GM13977 (cell line): ENCODE measurements around the gene ARID1A.

Source experiments
- DNase-seq: peaks from one replicate; pipeline ENCODE4 v3.0.0; 2012; ENCODE audit warnings: low spot score
- in situ Hi-C: fragments of 300-500 bp; cut with MboI; formaldehyde crosslinking; loops from one replicate; pipeline ENCODE4 v1.12.0; 2022; ENCODE audit warnings: low sequenced_read_pairs, low pct_unique_long_range_greater_than_20kb, mixed read lengths, inconsistent platforms; ENCODE audit not compliant: unreplicated experiment
- TF ChIP-seq, protein P1 (sequence below): IDR thresholded peaks from 2 replicates; pipeline ENCODE4 v1.5.1; 2012; ENCODE audit warnings: mild to moderate bottlenecking, control low read depth; ENCODE audit not compliant: insufficient read depth; ENCODE audit errors: extremely low read depth, missing control alignments

The ARID1A gene

GRCh38 chr1:26693599-26694572 lies 1.9 kb upstream of the ARID1A start:
- DNase-seq = no peak
- in situ Hi-C loops = no loop called here
- TF ChIP-seq, protein P1, sequence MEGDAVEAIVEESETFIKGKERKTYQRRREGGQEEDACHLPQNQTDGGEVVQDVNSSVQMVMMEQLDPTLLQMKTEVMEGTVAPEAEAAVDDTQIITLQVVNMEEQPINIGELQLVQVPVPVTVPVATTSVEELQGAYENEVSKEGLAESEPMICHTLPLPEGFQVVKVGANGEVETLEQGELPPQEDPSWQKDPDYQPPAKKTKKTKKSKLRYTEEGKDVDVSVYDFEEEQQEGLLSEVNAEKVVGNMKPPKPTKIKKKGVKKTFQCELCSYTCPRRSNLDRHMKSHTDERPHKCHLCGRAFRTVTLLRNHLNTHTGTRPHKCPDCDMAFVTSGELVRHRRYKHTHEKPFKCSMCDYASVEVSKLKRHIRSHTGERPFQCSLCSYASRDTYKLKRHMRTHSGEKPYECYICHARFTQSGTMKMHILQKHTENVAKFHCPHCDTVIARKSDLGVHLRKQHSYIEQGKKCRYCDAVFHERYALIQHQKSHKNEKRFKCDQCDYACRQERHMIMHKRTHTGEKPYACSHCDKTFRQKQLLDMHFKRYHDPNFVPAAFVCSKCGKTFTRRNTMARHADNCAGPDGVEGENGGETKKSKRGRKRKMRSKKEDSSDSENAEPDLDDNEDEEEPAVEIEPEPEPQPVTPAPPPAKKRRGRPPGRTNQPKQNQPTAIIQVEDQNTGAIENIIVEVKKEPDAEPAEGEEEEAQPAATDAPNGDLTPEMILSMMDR = no peak

DNA sequence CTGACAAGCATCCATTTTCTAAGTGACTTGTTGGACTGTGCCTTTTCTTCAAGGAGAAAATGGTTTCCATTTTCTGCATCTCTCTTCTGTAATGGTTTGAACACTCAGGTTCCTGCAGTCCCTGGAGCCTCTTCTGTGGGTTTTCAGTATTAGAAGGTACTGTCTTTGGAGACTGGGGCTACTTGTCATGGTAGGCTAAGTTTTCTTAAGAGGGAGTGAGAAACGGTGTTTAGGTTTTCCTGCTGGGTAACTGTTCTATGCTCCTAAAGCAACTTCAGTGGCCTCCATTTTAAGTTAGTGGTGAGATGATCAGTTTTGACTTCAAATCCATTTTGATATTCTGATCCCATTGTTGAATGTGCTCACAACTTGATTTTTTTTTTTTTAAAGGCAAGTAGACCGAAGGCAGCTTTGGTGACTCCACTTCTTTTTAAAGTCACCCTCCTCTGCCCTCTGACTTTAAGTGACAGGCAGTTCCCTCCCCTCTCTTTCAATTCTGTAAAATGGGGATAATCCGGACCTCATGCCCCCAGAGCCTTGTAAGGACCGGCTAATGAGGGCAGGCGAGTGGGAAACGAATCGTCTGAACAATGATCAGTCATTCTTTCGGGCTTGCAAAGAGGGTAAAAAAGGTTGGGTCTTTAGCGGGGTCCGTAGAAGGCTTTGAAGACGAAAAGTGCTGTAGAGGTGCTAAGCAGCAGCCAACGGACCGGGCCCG lies 1.0 kb upstream of the ARID1A start:
- DNase-seq = peak; percentile 43
- in situ Hi-C loops = no loop called here

DNA sequence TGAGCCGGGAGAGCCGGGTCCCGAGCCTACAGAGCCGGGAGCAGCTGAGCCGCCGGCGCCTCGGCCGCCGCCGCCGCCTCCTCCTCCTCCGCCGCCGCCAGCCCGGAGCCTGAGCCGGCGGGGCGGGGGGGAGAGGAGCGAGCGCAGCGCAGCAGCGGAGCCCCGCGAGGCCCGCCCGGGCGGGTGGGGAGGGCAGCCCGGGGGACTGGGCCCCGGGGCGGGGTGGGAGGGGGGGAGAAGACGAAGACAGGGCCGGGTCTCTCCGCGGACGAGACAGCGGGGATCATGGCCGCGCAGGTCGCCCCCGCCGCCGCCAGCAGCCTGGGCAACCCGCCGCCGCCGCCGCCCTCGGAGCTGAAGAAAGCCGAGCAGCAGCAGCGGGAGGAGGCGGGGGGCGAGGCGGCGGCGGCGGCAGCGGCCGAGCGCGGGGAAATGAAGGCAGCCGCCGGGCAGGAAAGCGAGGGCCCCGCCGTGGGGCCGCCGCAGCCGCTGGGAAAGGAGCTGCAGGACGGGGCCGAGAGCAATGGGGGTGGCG lies 371 bp downstream of the ARID1A start:
- DNase-seq = peak; percentile 48
- TF ChIP-seq, protein P1 = no peak
- in situ Hi-C loops = no loop called here

More for the DNA sequence above, 1.0 kb upstream of the ARID1A start:
- TF ChIP-seq, protein P1 = no peak

DNA sequence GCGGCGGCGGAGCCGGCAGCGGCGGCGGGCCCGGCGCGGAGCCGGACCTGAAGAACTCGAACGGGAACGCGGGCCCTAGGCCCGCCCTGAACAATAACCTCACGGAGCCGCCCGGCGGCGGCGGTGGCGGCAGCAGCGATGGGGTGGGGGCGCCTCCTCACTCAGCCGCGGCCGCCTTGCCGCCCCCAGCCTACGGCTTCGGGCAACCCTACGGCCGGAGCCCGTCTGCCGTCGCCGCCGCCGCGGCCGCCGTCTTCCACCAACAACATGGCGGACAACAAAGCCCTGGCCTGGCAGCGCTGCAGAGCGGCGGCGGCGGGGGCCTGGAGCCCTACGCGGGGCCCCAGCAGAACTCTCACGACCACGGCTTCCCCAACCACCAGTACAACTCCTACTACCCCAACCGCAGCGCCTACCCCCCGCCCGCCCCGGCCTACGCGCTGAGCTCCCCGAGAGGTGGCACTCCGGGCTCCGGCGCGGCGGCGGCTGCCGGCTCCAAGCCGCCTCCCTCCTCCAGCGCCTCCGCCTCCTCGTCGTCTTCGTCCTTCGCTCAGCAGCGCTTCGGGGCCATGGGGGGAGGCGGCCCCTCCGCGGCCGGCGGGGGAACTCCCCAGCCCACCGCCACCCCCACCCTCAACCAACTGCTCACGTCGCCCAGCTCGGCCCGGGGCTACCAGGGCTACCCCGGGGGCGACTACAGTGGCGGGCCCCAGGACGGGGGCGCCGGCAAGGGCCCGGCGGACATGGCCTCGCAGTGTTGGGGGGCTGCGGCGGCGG lies 1.0 kb downstream of the ARID1A start:
- peak; percentile 72 for DNase-seq
- in situ Hi-C loops = no loop called here
- TF ChIP-seq, protein P1 = no peak

DNA sequence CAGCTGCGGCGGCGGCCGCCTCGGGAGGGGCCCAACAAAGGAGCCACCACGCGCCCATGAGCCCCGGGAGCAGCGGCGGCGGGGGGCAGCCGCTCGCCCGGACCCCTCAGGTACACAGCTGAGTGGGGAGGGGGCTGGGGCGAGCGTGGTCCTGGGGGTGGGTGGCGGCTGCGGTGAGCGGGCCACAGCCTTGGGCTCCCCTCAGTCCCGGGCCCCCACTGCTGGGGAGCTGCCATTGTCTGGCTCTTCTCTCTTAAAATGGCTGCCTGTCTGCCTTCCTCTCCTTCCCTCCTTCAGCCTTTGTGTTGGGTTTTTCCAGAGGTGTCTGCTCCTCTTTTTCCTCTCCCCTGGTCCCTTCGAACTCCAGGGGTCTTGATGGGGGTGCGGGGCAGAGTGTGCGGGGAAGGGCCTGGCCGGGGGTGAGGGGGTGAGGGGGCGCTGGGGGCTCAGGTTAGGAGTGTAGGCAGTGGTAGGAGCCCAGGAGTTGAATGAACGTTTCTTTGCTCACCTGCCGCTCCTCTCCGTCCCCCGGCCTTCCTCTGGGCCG lies 1.7 kb downstream of the ARID1A start:
- peak; percentile 42 for DNase-seq
- TF ChIP-seq, protein P1 = no peak
- in situ Hi-C loops = no loop called here
